Uterus (tissue), 4 donors: Measurements from ENCODE around the gene TOM1L1. TPM values are rescaled to one million over a fixed set of nuclear protein-coding genes. Genes with fewer than 3 reads are reported as not detected.

Experiments used
- DNase-seq, 2 donors: peaks; one replicate each; pipeline ENCODE4 v3.0.0-alpha.2; 2019 to 2020
- H3K27ac ChIP-seq, 2 donors: fragments of 200-600 bp; sonication (generic); 1 replicate in 1 of 2; 2 replicates in 1 of 2; pipeline ENCODE4 v1.5.1; 2016 to 2018
- H3K27me3 ChIP-seq, 2 donors: fragments of 200-600 bp; sonication (generic); one replicate each; pipeline ENCODE4 v1.5.1; 2018 to 2019; ENCODE audit warnings: control low read depth in 1 of 2
- H3K36me3 ChIP-seq, 2 donors: fragments of 200-600 bp; sonication (generic); one replicate each; pipeline ENCODE4 v1.5.1; 2019; ENCODE audit warnings: control low read depth in 1 of 2
- H3K4me1 ChIP-seq, 2 donors: fragments of 200-600 bp; sonication (generic); one replicate each; pipeline ENCODE4 v1.5.1; 2018 to 2019; ENCODE audit warnings: control low read depth in 1 of 2
- H3K4me3 ChIP-seq, 2 donors: fragments of 200-600 bp; sonication (generic); 1 replicate in 1 of 2; 2 replicates in 1 of 2; pipeline ENCODE4 v1.5.1; 2018 to 2019; ENCODE audit warnings: mild to moderate bottlenecking in 1 of 2
- H3K9me3 ChIP-seq, 2 donors: fragments of 200-600 bp; sonication (generic); one replicate each; pipeline ENCODE4 v1.5.1; 2019; ENCODE audit warnings: control low read depth in 1 of 2
- CTCF ChIP-seq, 4 experiments: fragments of 200-600 bp in 2 of 4; fragments of 450-650 bp in 2 of 4; sonication (generic) in 2 of 4; IDR thresholded peaks; one replicate each; pipeline ENCODE4 v1.5.1; 2016 to 2019; ENCODE audit warnings: antibody characterized with exemption in 4 of 4, mild to moderate bottlenecking in 2 of 4, moderate library complexity in 1 of 4
- POLR2A ChIP-seq, 2 donors: fragments of 450-650 bp; IDR thresholded peaks; one replicate each; pipeline ENCODE4 v1.6.1; 2016; ENCODE audit warnings: antibody characterized with exemption in 2 of 2, mild to moderate bottlenecking in 1 of 2, moderate library complexity in 1 of 2
- intact Hi-C: fragments of 100-400 bp; cut with DNase I; formaldehyde crosslinking; loops from one replicate; pipeline ENCODE4 v1.15.1; 2023; ENCODE audit warnings: low total_unique reads
- total RNA-seq, 4 donors: library from RNA; depleted of rRNA in 3 of 4; stranded (reverse); fragments of >200 nt in 3 of 4; gene quantifications; one replicate each; pipeline versions ENCODE4 v1.1.0 to v1.2.4, GENCODE V29; 2014 to 2023
- donor health status: DM: yes; HTN: yes; CAD: no.

The TOM1L1 gene
- total RNA-seq, 4 donors from 2014 or later, result 3.1 to 37.1 (median 20.9) TPM

GRCh38 chr17:54876656-54877195 is 23.9 kb upstream of the TOM1L1 start:
- intact Hi-C loops, result no loop called here

DNA sequence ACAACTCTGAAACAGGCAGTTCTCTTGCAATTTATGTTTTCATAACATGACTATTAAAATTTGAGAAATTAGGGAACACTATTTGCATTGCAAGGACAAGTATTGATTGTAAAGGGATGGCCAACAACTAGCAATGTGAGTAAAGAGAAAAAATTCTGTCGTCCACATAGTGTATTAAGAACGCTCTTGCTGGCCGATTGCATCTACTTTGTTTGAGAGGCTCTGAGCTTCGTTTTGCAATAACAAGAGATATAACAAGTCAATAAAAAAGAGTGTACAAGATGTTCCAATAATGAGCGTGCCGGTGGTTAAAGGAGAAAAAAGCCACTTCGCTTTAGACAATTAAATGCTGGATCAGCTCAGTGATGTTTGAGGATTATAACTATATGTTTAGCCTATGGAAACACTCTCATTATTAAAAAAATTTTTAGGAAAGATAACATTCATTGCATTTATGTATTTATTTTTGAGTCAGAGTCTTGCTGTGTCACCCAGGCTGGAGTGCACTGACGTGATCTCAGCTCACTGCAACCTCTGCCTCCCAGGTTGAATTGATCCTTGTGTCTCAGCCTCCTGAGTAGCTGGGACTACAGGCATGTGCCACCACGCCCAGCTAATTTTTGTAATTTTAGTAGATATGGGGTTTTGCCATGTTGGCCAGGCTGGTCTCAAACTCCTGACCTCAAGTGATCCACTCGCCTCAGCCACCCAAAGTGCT is 19.2 kb upstream of the TOM1L1 start:
- H3K36me3 ChIP-seq, result no peaks in the 10 kb centered on the region
- H3K9me3 ChIP-seq, result no peaks in the 10 kb centered on the region
- intact Hi-C loops, result no loop called here
- H3K27ac ChIP-seq, result no peak overlapping the region
- H3K4me1 ChIP-seq, result no peaks in the 10 kb centered on the region
- no peak for DNase-seq
- TF ChIP-seq CTCF (IDR thresholded peaks at IDR 0.05) (no peak), POLR2A (IDR thresholded peaks at IDR 0.05) (no peak)
- H3K4me3 ChIP-seq, result no peak overlapping the region
- no peaks in the 10 kb centered on the region for H3K27me3 ChIP-seq

More at GRCh38 chr17:54876656-54877195, 23.9 kb upstream of the TOM1L1 start:
- DNase-seq, result no peak
- Histone ChIP-seq H3K9me3 (no peaks in the 10 kb centered on the region), H3K27ac (no peak overlapping the region), H3K4me1 (no peaks in the 10 kb centered on the region), H3K36me3 (no peaks in the 10 kb centered on the region), H3K27me3 (no peaks in the 10 kb centered on the region), H3K4me3 (no peak overlapping the region)
- no peak for TF ChIP-seq CTCF (IDR thresholded peaks at IDR 0.05)
- TF ChIP-seq POLR2A (IDR thresholded peaks at IDR 0.05), result no peak

GRCh38 chr17:54882371-54882770 is 18.3 kb upstream of the TOM1L1 start:
- H3K4me1 ChIP-seq, result no peaks in the 10 kb centered on the region
- DNase-seq, result no peak
- no peak overlapping the region for H3K4me3 ChIP-seq
- no peaks in the 10 kb centered on the region for H3K36me3 ChIP-seq
- no peaks in the 10 kb centered on the region for H3K27me3 ChIP-seq
- intact Hi-C loops, result no loop called here
- H3K27ac ChIP-seq, result no peak overlapping the region
- no peak for TF ChIP-seq CTCF (IDR thresholded peaks at IDR 0.05)
- no peak for TF ChIP-seq POLR2A (IDR thresholded peaks at IDR 0.05)
- no peaks in the 10 kb centered on the region for H3K9me3 ChIP-seq

DNA sequence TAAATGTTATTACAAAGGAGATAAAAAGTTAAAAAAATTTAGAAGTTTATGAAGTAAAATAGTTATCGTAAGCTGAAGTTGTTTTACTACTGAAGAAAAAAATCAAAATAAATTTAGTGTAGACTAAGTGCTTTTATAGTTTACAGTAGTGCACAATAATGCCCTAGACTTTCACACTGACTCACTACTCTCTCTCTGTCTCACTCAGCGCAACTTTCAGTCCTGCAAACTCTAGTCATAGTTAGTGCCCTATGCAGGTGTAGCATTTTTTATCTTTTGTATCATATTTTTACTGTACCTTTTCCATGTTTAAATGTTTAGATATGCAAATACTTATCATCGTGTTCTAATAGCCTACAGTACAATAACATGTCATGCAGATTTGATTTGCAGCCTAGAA is 17.7 kb upstream of the TOM1L1 start:
- no peak for DNase-seq
- Histone ChIP-seq H3K27me3 (no peaks in the 10 kb centered on the region), H3K9me3 (no peaks in the 10 kb centered on the region), H3K4me3 (no peak overlapping the region), H3K4me1 (no peaks in the 10 kb centered on the region), H3K36me3 (no peaks in the 10 kb centered on the region), H3K27ac (no peak overlapping the region)
- intact Hi-C loops, result no loop called here
- TF ChIP-seq CTCF (IDR thresholded peaks at IDR 0.05) (no peak), POLR2A (IDR thresholded peaks at IDR 0.05) (no peak)

DNA sequence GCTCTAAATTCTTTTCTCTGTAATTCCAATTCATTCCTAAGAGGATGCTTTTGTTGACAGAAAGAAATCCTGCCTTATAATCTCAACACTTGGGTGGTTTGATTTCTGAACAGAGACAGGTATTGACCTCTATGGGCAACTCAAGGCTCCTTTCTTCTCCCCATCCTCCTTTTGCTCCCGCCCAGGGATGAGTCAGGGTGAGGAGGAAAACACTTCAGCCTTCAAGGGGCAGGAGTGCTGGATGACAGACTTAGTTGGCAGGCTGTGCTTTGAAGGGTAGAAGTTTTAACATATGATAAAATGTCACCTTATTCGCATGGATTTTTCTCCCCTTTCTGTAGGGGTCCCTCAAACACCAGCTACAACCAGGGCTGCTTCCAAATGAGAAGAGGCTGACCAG is 16.7 kb upstream of the TOM1L1 start:
- DNase-seq, result no peak
- Histone ChIP-seq H3K36me3 (no peaks in the 10 kb centered on the region), H3K9me3 (no peaks in the 10 kb centered on the region), H3K27me3 (no peaks in the 10 kb centered on the region), H3K4me3 (no peak overlapping the region), H3K27ac (no peak overlapping the region), H3K4me1 (no peaks in the 10 kb centered on the region)
- TF ChIP-seq CTCF (IDR thresholded peaks at IDR 0.05) (no peak), POLR2A (IDR thresholded peaks at IDR 0.05) (no peak)
- intact Hi-C loops, result no loop called here
